ENCODE data around the gene GCC2.

Gene GCC2

DNA sequence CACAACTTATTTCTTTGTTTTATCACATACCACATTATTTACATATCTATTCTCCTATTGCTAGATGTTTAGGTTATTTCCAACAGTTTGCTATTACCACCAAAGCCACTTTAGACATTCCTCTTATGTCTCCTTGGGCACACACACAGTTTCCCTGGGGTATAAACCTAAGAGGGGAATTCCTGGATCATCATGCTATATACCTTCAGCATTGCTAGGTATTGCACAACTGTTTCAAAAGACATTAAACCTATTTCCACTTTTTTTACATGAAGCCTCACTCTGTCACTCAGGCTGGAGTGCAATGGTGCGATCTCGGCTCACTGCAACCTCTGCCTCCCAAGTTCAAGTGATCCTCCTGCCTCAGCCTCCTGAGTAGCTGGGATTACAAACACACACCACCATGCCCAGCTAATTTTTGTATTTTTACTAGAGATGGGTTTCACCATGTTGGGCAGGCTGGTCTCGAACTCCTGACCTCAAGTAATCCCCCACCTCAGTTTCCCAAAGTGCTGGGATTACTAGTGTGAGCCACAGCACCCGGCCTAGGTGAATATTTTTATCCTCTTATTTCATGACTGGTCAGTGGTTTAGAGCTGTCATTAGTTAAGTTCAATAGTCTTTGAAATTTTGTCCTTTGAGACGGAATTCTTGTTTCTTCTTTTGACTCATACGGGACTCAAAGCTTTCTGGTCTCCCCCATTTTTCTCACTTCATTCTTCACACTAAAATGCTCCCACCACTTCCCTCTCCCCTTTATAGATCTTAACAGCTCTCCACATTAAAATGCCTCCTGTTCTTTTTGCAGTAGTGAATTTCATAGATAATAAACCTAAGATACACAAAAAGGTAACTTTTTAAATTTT is 40.9 kb upstream of the GCC2 start:
- TF ChIP-seq CTCF (IDR thresholded peaks at IDR 0.05; ENCODE audit: borderline replicate concordance, control extremely low read depth, extremely low read depth, insufficient read depth, missing control alignments), result no peak
- DNase-seq (ENCODE audit: low spot score), result peak; percentile 23
- in situ Hi-C loops (cut with MboI; ENCODE audit: low sequenced_read_pairs, unreplicated experiment), result no loop called here

DNA sequence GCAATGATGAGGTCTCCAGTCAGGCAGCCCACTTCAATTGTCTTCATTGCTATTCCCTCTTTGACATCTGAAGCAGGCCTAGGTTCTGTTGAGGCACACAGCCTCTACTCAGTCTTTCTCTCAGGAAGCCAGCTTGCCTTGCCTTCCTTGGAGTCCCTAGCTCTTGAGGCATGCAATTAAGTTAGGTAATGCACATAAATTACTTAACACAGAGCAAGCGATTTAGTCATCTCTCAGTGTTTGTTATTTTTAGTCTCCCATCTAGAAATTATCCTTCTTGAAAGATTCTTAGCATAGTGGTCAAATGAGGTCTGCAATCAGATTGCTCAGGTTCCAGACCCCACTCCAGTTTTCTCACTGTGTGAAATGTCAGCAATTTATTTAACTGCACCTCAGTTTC is 39.2 kb upstream of the GCC2 start:
- in situ Hi-C loops (cut with MboI; ENCODE audit: low sequenced_read_pairs, unreplicated experiment), result no loop called here
- DNase-seq (ENCODE audit: low spot score), result no peak
- TF ChIP-seq CTCF (IDR thresholded peaks at IDR 0.05; ENCODE audit: borderline replicate concordance, control extremely low read depth, extremely low read depth, insufficient read depth, missing control alignments), result no peak

GRCh38 chr2:108412995-108413710 is 35.9 kb upstream of the GCC2 start:
- in situ Hi-C loops (cut with MboI; ENCODE audit: low sequenced_read_pairs, unreplicated experiment), result no loop called here
- DNase-seq (ENCODE audit: low spot score), result no peak
- TF ChIP-seq CTCF (IDR thresholded peaks at IDR 0.05; ENCODE audit: borderline replicate concordance, control extremely low read depth, extremely low read depth, insufficient read depth, missing control alignments), result no peak

DNA sequence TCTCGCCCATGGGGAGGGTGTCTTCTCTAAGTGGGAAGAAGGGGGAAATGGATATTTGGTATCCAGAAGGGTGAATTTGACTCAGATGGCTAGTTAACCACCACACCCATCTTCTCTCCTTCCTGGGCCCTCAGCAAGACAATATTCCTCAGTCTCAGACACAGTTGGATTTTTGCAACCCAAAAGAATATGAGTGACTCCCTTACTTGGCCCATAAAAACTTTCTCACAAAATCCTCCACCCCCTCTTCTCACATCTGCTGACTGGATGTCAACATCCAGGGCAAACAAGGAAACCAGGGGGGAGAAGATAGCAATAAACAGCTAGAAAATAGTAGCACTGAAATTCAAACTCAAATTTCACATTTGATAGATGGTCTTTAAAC is 35.3 kb upstream of the GCC2 start:
- no peak for DNase-seq (ENCODE audit: low spot score)
- in situ Hi-C loops (cut with MboI; ENCODE audit: low sequenced_read_pairs, unreplicated experiment), result no loop called here
- no peak for TF ChIP-seq CTCF (IDR thresholded peaks at IDR 0.05; ENCODE audit: borderline replicate concordance, control extremely low read depth, extremely low read depth, insufficient read depth, missing control alignments)

GRCh38 chr2:108414256-108414876 is 34.6 kb upstream of the GCC2 start:
- no peak for TF ChIP-seq CTCF (IDR thresholded peaks at IDR 0.05; ENCODE audit: borderline replicate concordance, control extremely low read depth, extremely low read depth, insufficient read depth, missing control alignments)

DNA sequence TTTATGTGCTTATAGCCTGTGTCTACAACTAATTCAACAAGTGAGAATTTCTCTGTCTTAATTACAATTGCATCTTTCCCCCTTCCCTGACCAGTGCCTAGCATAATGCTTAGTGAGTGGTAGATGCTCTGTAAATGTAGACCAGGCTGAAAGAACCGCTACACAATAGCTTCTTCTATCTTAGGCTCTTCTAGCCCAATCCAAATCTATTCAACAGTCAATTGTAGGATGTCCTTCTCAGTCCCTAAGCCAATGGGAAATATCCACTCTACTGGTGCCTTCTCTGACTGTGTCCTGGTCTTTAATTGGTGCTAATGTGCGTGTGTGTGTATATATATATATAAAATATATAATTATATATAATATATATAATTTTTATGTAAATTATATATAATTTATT is 34.1 kb upstream of the GCC2 start:
- no peak for DNase-seq (ENCODE audit: low spot score)
- in situ Hi-C loops (cut with MboI; ENCODE audit: low sequenced_read_pairs, unreplicated experiment), result no loop called here
- no peak for TF ChIP-seq CTCF (IDR thresholded peaks at IDR 0.05; ENCODE audit: borderline replicate concordance, control extremely low read depth, extremely low read depth, insufficient read depth, missing control alignments)

More at GRCh38 chr2:108414256-108414876, 34.6 kb upstream of the GCC2 start:
- DNase-seq (ENCODE audit: low spot score), result no peak
- in situ Hi-C loops (cut with MboI; ENCODE audit: low sequenced_read_pairs, unreplicated experiment), result no loop called here

Measured in GM13976 (cell line).